HepG2 (cell line): ENCODE results near the gene INO80C. TPM values are rescaled to one million over a fixed set of nuclear protein-coding genes. Genes with fewer than 3 reads are reported as not detected.

Experiments used
- ASH2L ChIP-seq: fragments of 300-600, 200-600 bp; sonication (generic); IDR thresholded peaks from 2 replicates; pipeline ENCODE4 v1.7.0; 2017; ENCODE audit warnings: low read depth, mild to moderate bottlenecking, moderate library complexity, mixed read lengths, low read length; ENCODE audit not compliant: insufficient read length
- ATAD3A ChIP-seq: sonication (generic); formaldehyde crosslinking; IDR thresholded peaks from 2 replicates; pipeline ENCODE4 v1.4.0; 2020; ENCODE audit warnings: missing genetic modification reagents
- ATRX ChIP-seq: sonication (generic); formaldehyde crosslinking; IDR thresholded peaks from 2 replicates; pipeline ENCODE4 v1.4.0; 2020; ENCODE audit warnings: missing genetic modification reagents, borderline replicate concordance
- BRCA1 ChIP-seq: sonication (generic); formaldehyde crosslinking; IDR thresholded peaks from 2 replicates; pipeline ENCODE4 v1.4.0; 2020; ENCODE audit warnings: missing genetic modification reagents
- CREM ChIP-seq, 2 experiments: sonication (generic) in 1 of 2; formaldehyde crosslinking in 1 of 2; IDR thresholded peaks; 2 replicates each; pipeline versions ENCODE4 v1.4.0 to v1.6.1; 2016 to 2020; ENCODE audit warnings: antibody characterized with exemption in 1 of 2, mild to moderate bottlenecking in 1 of 2, missing genetic modification reagents in 1 of 2
- ETV6 ChIP-seq: sonication (generic); formaldehyde crosslinking; conservative IDR thresholded peaks from 2 replicates; pipeline ENCODE4 v1.4.0; 2020; ENCODE audit warnings: missing genetic modification reagents
- FOXK2 ChIP-seq: fragments of 450-650 bp; IDR thresholded peaks from 2 replicates; pipeline ENCODE4 v1.6.1; 2016
- HHEX ChIP-seq: IDR thresholded peaks from 2 replicates; pipeline ENCODE4 v1.6.1; 2016; ENCODE audit warnings: control low read depth
- HNF4A ChIP-seq: sonication (generic); formaldehyde crosslinking; IDR thresholded peaks from 2 replicates; pipeline ENCODE4 v1.4.0; 2020; ENCODE audit warnings: missing genetic modification reagents
- KMT2A ChIP-seq: sonication (generic); formaldehyde crosslinking; IDR thresholded peaks from 2 replicates; pipeline ENCODE4 v1.4.0; 2020; ENCODE audit warnings: missing genetic modification reagents
- POLR2AphosphoS5 ChIP-seq: IDR thresholded peaks from 2 replicates; pipeline ENCODE4 v1.6.1; 2012; ENCODE audit warnings: low read depth, low read length
- TBX3 ChIP-seq: fragments of 450-650 bp; IDR thresholded peaks from 2 replicates; pipeline ENCODE4 v1.6.1; 2017; ENCODE audit warnings: antibody characterized with exemption, mild to moderate bottlenecking, inconsistent platforms, borderline replicate concordance
- TP53 ChIP-seq: sonication (generic); formaldehyde crosslinking; conservative IDR thresholded peaks from 2 replicates; pipeline ENCODE4 v1.4.0; 2020; ENCODE audit warnings: missing genetic modification reagents
- ZNF33B ChIP-seq: sonication (generic); formaldehyde crosslinking; IDR thresholded peaks from 2 replicates; pipeline ENCODE4 v1.5.1; 2020; ENCODE audit warnings: mild to moderate bottlenecking, missing genetic modification reagents
- ZNF431 ChIP-seq: sonication (generic); formaldehyde crosslinking; IDR thresholded peaks from 2 replicates; pipeline ENCODE4 v1.9.0; 2022; ENCODE audit warnings: missing genetic modification reagents, low read depth, mild to moderate bottlenecking, borderline replicate concordance
- ZNF441 ChIP-seq: sonication (generic); formaldehyde crosslinking; IDR thresholded peaks from 2 replicates; pipeline ENCODE4 v1.7.0; 2021; ENCODE audit warnings: missing genetic modification reagents, borderline replicate concordance
- ZNF614 ChIP-seq: IDR thresholded peaks from 2 replicates; pipeline ENCODE4 v1.6.1; 2018; ENCODE audit warnings: missing biosample characterization, missing genetic modification reagents, inconsistent platforms, borderline replicate concordance
- ZNF660 ChIP-seq: sonication (generic); formaldehyde crosslinking; IDR thresholded peaks from 2 replicates; pipeline ENCODE4 v1.5.1; 2020; ENCODE audit warnings: mild to moderate bottlenecking, low read depth, missing genetic modification reagents, borderline replicate concordance
- ZNF841 ChIP-seq: sonication (generic); formaldehyde crosslinking; IDR thresholded peaks from 2 replicates; pipeline ENCODE4 v1.8.1; 2023; ENCODE audit warnings: missing genetic modification reagents, borderline replicate concordance
- polyA plus RNA-seq, 8 experiments: library from polyadenylated mRNA; depleted of rRNA in 3 of 8; stranded (reverse) in 7 of 8; unstranded in 1 of 8; fragments of >200 nt; fragmentation: Illumina TruSeq in 4 of 8; extraction: Trizol in 4 of 8; gene quantifications; 2 replicates each; pipeline versions ENCODE4 v1.2.1 to v1.2.3, GENCODE V29; 2011 to 2016; ENCODE audit warnings: low read depth in 4 of 8, missing spikeins in 1 of 8, mixed read lengths in 1 of 8; ENCODE audit not compliant: insufficient read depth in 1 of 8
- total RNA-seq, 5 experiments: library from RNA; depleted of rRNA; stranded (reverse); fragments of >200 nt; fragmentation: Illumina TruSeq; extraction: Trizol; gene quantifications; 2 replicates each; pipeline ENCODE4 v1.2.3, GENCODE V29; 2016; ENCODE audit warnings: low read depth in 1 of 5
- TF ChIP-seq, protein P1 (sequence below): sonication (generic); formaldehyde crosslinking; IDR thresholded peaks from 2 replicates; pipeline ENCODE4 v1.8.1; 2023; ENCODE audit warnings: mild to moderate bottlenecking, missing genetic modification reagents
- TF ChIP-seq, protein P2 (sequence below): sonication (generic); formaldehyde crosslinking; IDR thresholded peaks from 2 replicates; pipeline ENCODE4 v1.8.1; 2023; ENCODE audit warnings: mild to moderate bottlenecking, inconsistent platforms, moderate library complexity, missing genetic modification reagents, borderline replicate concordance
- TF ChIP-seq, protein P3 (sequence below): sonication (generic); formaldehyde crosslinking; IDR thresholded peaks from 2 replicates; pipeline ENCODE4 v1.5.1; 2020; ENCODE audit warnings: missing genetic modification reagents, mild to moderate bottlenecking, borderline replicate concordance
- TF ChIP-seq, protein P4 (sequence below): sonication (generic); formaldehyde crosslinking; IDR thresholded peaks from 2 replicates; pipeline ENCODE4 v1.4.0; 2020; ENCODE audit warnings: mild to moderate bottlenecking, low read depth, missing genetic modification reagents
- TF ChIP-seq, protein P5 (sequence below): sonication (generic); formaldehyde crosslinking; IDR thresholded peaks from 2 replicates; pipeline ENCODE4 v1.4.0; 2020; ENCODE audit warnings: missing genetic modification reagents, borderline replicate concordance

INO80C gene
- total and polyA plus RNA-seq, 2 of the 13 experiments (the other 11 are each of a cell fraction or from before 2014, with no cell fraction given) = 8.2 to 15.4 TPM

DNA sequence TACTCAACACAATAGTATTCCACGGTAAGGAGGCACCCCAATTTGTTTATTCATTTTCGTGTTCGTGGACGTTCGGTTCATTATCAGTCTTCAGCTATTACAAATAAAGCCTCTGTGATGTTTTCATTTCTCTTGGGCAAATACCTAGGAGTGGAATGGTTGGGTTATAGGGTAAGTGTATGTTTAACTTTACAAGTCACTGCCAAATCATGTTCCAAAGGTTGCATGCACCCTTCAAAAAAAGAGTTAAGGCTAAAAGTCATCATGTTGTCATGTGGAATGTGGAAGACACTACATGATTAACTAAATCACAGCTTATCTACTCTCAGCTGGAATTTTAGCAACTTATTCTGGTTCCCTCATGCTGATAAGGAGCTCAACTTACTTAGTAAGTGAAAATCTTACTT lies 15.8 kb downstream of the INO80C start (continued):
- peak; percentile 41; the same call in 1 of the 2 replicates for TF ChIP-seq TBX3
- TF ChIP-seq ZNF33B (CRISPR knock-in tag) = no peak
- TF ChIP-seq ZNF441 = no peak
- TF ChIP-seq, protein P1, sequence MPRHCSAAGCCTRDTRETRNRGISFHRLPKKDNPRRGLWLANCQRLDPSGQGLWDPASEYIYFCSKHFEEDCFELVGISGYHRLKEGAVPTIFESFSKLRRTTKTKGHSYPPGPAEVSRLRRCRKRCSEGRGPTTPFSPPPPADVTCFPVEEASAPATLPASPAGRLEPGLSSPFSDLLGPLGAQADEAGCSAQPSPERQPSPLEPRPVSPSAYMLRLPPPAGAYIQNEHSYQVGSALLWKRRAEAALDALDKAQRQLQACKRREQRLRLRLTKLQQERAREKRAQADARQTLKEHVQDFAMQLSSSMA (CRISPR knock-in tag) = no peak
- peak; percentile 58; the same call in 1 of the 2 replicates for TF ChIP-seq CREM (IDR thresholded peaks at IDR 0.05)
- no peak for TF ChIP-seq CREM (CRISPR knock-in tag; IDR thresholded peaks at IDR 0.05)
- no peak for TF ChIP-seq POLR2AphosphoS5
- TF ChIP-seq ETV6 (CRISPR knock-in tag) = no peak
- TF ChIP-seq ZNF660 (CRISPR knock-in tag) = no peak
- no peak for TF ChIP-seq HHEX (CRISPR knock-in tag)
- TF ChIP-seq ATRX = no peak
- TF ChIP-seq, protein P2, sequence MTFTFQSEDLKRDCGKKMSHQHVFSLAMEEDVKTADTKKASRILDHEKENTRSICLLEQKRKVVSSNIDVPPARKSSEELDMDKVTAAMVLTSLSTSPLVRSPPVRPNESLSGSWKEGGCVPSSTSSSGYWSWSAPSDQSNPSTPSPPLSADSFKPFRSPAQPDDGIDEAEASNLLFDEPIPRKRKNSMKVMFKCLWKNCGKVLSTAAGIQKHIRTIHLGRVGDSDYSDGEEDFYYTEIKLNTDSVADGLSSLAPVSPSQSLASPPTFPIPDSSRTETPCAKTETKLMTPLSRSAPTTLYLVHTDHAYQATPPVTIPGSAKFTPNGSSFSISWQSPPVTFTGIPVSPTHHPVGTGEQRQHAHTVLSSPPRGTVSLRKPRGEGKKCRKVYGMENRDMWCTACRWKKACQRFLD (CRISPR knock-in tag) = no peak
- peak; percentile 26 for TF ChIP-seq ASH2L
- TF ChIP-seq BRCA1 (CRISPR knock-in tag) = no peak
- TF ChIP-seq FOXK2 = peak; percentile 63; the same call in 1 of the 2 replicates
- no peak for TF ChIP-seq TP53 (CRISPR knock-in tag)
- TF ChIP-seq ZNF431 (CRISPR knock-in tag) = no peak
- TF ChIP-seq, protein P3, sequence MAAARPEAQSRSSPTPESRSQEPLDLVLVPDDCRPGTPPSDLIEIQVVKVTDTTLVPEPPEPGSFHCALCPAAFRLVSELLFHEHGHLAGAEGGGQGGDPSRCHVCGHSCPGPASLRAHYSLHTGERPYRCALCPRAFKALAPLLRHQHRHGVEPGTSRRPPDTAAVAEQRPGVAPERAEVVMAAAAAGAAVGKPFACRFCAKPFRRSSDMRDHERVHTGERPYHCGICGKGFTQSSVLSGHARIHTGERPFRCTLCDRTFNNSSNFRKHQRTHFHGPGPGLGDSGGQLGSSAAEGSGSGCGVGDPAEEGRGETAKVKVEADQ (CRISPR knock-in tag) = no peak
- 0 out of 2 replicates have a peak, but pooled peaks have one; percentile 38 for TF ChIP-seq ZNF614
- TF ChIP-seq, protein P4, sequence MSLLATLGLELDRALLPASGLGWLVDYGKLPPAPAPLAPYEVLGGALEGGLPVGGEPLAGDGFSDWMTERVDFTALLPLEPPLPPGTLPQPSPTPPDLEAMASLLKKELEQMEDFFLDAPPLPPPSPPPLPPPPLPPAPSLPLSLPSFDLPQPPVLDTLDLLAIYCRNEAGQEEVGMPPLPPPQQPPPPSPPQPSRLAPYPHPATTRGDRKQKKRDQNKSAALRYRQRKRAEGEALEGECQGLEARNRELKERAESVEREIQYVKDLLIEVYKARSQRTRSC (CRISPR knock-in tag) = no peak
- TF ChIP-seq KMT2A (CRISPR knock-in tag) = no peak
- TF ChIP-seq, protein P5, sequence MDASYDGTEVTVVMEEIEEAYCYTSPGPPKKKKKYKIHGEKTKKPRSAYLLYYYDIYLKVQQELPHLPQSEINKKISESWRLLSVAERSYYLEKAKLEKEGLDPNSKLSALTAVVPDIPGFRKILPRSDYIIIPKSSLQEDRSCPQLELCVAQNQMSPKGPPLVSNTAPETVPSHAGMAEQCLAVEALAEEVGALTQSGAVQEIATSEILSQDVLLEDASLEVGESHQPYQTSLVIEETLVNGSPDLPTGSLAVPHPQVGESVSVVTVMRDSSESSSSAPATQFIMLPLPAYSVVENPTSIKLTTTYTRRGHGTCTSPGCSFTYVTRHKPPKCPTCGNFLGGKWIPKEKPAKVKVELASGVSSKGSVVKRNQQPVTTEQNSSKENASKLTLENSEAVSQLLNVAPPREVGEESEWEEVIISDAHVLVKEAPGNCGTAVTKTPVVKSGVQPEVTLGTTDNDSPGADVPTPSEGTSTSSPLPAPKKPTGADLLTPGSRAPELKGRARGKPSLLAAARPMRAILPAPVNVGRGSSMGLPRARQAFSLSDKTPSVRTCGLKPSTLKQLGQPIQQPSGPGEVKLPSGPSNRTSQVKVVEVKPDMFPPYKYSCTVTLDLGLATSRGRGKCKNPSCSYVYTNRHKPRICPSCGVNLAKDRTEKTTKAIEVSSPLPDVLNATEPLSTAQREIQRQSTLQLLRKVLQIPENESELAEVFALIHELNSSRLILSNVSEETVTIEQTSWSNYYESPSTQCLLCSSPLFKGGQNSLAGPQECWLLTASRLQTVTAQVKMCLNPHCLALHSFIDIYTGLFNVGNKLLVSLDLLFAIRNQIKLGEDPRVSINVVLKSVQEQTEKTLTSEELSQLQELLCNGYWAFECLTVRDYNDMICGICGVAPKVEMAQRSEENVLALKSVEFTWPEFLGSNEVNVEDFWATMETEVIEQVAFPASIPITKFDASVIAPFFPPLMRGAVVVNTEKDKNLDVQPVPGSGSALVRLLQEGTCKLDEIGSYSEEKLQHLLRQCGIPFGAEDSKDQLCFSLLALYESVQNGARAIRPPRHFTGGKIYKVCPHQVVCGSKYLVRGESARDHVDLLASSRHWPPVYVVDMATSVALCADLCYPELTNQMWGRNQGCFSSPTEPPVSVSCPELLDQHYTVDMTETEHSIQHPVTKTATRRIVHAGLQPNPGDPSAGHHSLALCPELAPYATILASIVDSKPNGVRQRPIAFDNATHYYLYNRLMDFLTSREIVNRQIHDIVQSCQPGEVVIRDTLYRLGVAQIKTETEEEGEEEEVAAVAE = no peak
- peak; percentile 82 for TF ChIP-seq HNF4A
- TF ChIP-seq ZNF841 (CRISPR knock-in tag) = no peak
- no peak for TF ChIP-seq ATAD3A (CRISPR knock-in tag)
